Transverse colon (tissue), 4 donors: Measurements from ENCODE around the gene CACNB2. TPM values are rescaled to one million over a fixed set of nuclear protein-coding genes. Genes with fewer than 3 reads are reported as not detected.

Experiments
- DNase-seq: peaks from one replicate; pipeline ENCODE4 v3.0.0-alpha.2; 2019
- H3K27ac ChIP-seq, 4 donors: fragments of 200-600 bp; sonication (generic); 2 replicates each; pipeline ENCODE4 v1.5.1; 2016 to 2018; ENCODE audit warnings: inconsistent platforms in 4 of 4
- H3K27me3 ChIP-seq: fragments of 200-600 bp; sonication (generic); 2 replicates; pipeline ENCODE4 v1.5.1; 2017; ENCODE audit warnings: inconsistent platforms
- H3K36me3 ChIP-seq, 4 donors: fragments of 200-600 bp; sonication (generic); 2 replicates each; pipeline ENCODE4 v1.5.1; 2017 to 2019; ENCODE audit warnings: inconsistent platforms in 4 of 4
- H3K4me1 ChIP-seq, 4 donors: fragments of 200-600 bp; sonication (generic); 2 replicates each; pipeline ENCODE4 v1.5.1; 2017 to 2020; ENCODE audit warnings: inconsistent platforms in 4 of 4
- H3K4me3 ChIP-seq, 4 donors: fragments of 200-600 bp; sonication (generic); 1 replicate in 1 of 4; 2 replicates in 3 of 4; pipeline versions ENCODE4 v1.5.1 to v1.6.1; 2017 to 2019; ENCODE audit warnings: inconsistent platforms in 4 of 4
- H3K9me3 ChIP-seq, 2 donors: fragments of 200-600 bp; sonication (generic); 2 replicates each; pipeline ENCODE4 v1.5.1; 2017 to 2019; ENCODE audit warnings: inconsistent platforms in 2 of 2
- CTCF ChIP-seq, 5 experiments: fragments of 200-600 bp in 3 of 5; fragments of 450-650 bp in 2 of 5; sonication (generic) in 3 of 5; IDR thresholded peaks; 1 replicate in 2 of 5; 2 replicates in 3 of 5; pipeline ENCODE4 v1.5.1; 2016 to 2017; ENCODE audit warnings: antibody characterized with exemption in 5 of 5, inconsistent platforms in 3 of 5, mild to moderate bottlenecking in 2 of 5, moderate library complexity in 1 of 5
- EP300 ChIP-seq: sonication (generic); formaldehyde crosslinking; IDR thresholded peaks from one replicate; pipeline ENCODE4 v1.6.1; 2017; ENCODE audit warnings: antibody characterized with exemption, low read depth
- POLR2A ChIP-seq: fragments of 450-650 bp; IDR thresholded peaks from one replicate; pipeline ENCODE4 v1.6.1; 2016; ENCODE audit warnings: antibody characterized with exemption, mild to moderate bottlenecking, moderate library complexity
- POLR2AphosphoS5 ChIP-seq, 3 donors: sonication (generic); formaldehyde crosslinking; IDR thresholded peaks; one replicate each; pipeline ENCODE4 v1.6.1; 2016; ENCODE audit warnings: antibody characterized with exemption in 3 of 3
- WGBS, 2 donors: methylation state at CpG; one replicate each; pipeline ENCODE4 v1.1.5; 2018; ENCODE audit warnings: low coverage in 1 of 2; 5-methylcytosine and 5-hydroxymethylcytosine counted together
- in situ Hi-C, 4 donors: fragments of 200-750 bp; cut with MboI; loops; one replicate each; pipeline versions ENCODE4 v1.15.0 to v1.15.1; 2017; ENCODE audit warnings: low sequenced_read_pairs in 3 of 4, low pct_ligation_motif_present in 1 of 4, low pct_unique_long_range_greater_than_20kb in 1 of 4
- intact Hi-C: fragments of 100-400 bp; cut with DNase I; formaldehyde crosslinking; loops from one replicate; pipeline ENCODE4 v1.15.1; 2023; ENCODE audit warnings: low total_unique reads
- total RNA-seq, 4 donors: library from RNA; depleted of rRNA; stranded (reverse); fragments of >200 nt; gene quantifications; one replicate each; pipeline ENCODE4 v1.1.0, GENCODE V29; 2016

Gene CACNB2
- total RNA-seq, 4 donors from 2014 or later: 16.2 to 338 (median 23.7) TPM

DNA sequence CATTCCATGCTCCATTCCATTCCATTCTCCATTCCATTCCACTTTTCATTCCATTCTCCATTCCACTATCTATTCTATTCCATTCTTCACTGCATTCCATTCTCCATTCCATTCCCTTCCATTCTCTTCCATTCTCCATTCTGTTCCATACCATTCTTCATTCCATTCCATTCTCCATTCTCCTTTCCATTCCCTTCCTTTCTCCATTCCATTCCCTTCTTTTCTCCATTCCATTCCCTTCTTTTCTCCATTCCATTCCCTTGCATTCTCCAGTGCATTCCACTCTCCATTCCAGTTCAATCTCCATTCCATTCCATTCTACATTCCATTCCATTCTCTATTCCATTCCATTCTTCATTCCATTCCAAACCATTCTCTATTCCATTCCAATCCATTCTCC lies 430.9 kb downstream of the CACNB2 start:
- in situ Hi-C loops (no loop called here), intact Hi-C loops (no loop called here)
- Histone ChIP-seq H3K4me1 (no peaks in the 10 kb centered on the region), H3K4me3 (no peak overlapping the region), H3K36me3 (no peaks in the 10 kb centered on the region), H3K27me3 (no peaks in the 10 kb centered on the region), H3K9me3 (no peaks in the 10 kb centered on the region), H3K27ac (no peak overlapping the region)
- no peak for TF ChIP-seq EP300
- TF ChIP-seq POLR2AphosphoS5 (IDR thresholded peaks at IDR 0.05): no peak
- TF ChIP-seq POLR2A: no peak
- TF ChIP-seq CTCF (IDR thresholded peaks at IDR 0.05): no peak
- no peak for DNase-seq

- Histone ChIP-seq H3K9me3 (no peaks in the 10 kb centered on the region), H3K27me3 (no peaks in the 10 kb centered on the region), H3K27ac (no peak overlapping the region), H3K4me1 (no peaks in the 10 kb centered on the region), H3K4me3 (no peak overlapping the region), H3K36me3 (no peaks in the 10 kb centered on the region)
- intact Hi-C loops: no loop called here
- TF ChIP-seq CTCF (IDR thresholded peaks at IDR 0.05) (no peak), POLR2AphosphoS5 (IDR thresholded peaks at IDR 0.05) (no peak), EP300 (no peak), POLR2A (no peak)
- in situ Hi-C loops: no loop called here
- 97 to 100% methylated on average over 1 of the region's 1 CpG for WGBS, 2 donors
- no peak for DNase-seq
Measured at GRCh38 chr10:18571780-18572179, 431.6 kb downstream of the CACNB2 start.

- Histone ChIP-seq H3K36me3 (no peaks in the 10 kb centered on the region), H3K27me3 (no peaks in the 10 kb centered on the region), H3K4me3 (no peak overlapping the region), H3K4me1 (no peaks in the 10 kb centered on the region), H3K27ac (no peak overlapping the region), H3K9me3 (no peaks in the 10 kb centered on the region)
- in situ Hi-C loops: no loop called here
- 94 to 97% methylated on average over 7 to 8 of the region's 8 CpGs for WGBS, 2 donors
- intact Hi-C loops: no loop called here
- TF ChIP-seq POLR2A (no peak), POLR2AphosphoS5 (IDR thresholded peaks at IDR 0.05) (no peak), CTCF (IDR thresholded peaks at IDR 0.05) (no peak), EP300 (no peak)
- no peak for DNase-seq
Measured at GRCh38 chr10:18572959-18573561, 432.8 kb downstream of the CACNB2 start.

GRCh38 chr10:18576586-18576985 lies 436.4 kb downstream of the CACNB2 start:
- no peak for TF ChIP-seq POLR2AphosphoS5 (IDR thresholded peaks at IDR 0.05)
- no peak for TF ChIP-seq EP300
- no peak for TF ChIP-seq POLR2A
- no peak for TF ChIP-seq CTCF (IDR thresholded peaks at IDR 0.05)
- no peak overlapping the region for H3K27ac ChIP-seq
- peaks cover 0 to 5% (median 2%) of the 10 kb centered on the region in 4 donors for H3K36me3 ChIP-seq
- in situ Hi-C loops (no loop called here), intact Hi-C loops (no loop called here)
- H3K9me3 ChIP-seq: no peaks in the 10 kb centered on the region
- no peak overlapping the region for H3K4me3 ChIP-seq
- WGBS, 2 donors: 96 to 100% methylated on average over 3 to 6 of the region's 6 CpGs
- no peak for DNase-seq
- no peaks in the 10 kb centered on the region for H3K27me3 ChIP-seq
- no peaks in the 10 kb centered on the region for H3K4me1 ChIP-seq
